KOPT-K1 (cell line): ENCODE results near the gene AASDHPPT.
A peak's percentile ranks its signal among the peaks of the same experiment; 100 is the strongest.

ENCODE experiments used
- H3K27ac ChIP-seq: fragments of 200-600 bp; sonication (generic); 2 replicates; pipeline ENCODE4 v1.5.1; 2016; ENCODE audit warnings: antibody characterized with exemption, mild to moderate bottlenecking, low read depth, low read length; ENCODE audit not compliant: poor library complexity, severe bottlenecking
- H3K36me3 ChIP-seq: fragments of 200-600 bp; sonication (generic); 2 replicates; pipeline ENCODE4 v1.5.1; 2017; ENCODE audit warnings: antibody characterized with exemption, mild to moderate bottlenecking, low read length, moderate library complexity; ENCODE audit not compliant: insufficient read depth
- H3K9me3 ChIP-seq: fragments of 200-600 bp; sonication (generic); 2 replicates; pipeline ENCODE4 v1.5.1; 2017; ENCODE audit warnings: antibody characterized with exemption, low read length, mild to moderate bottlenecking; ENCODE audit not compliant: insufficient read depth, poor library complexity, severe bottlenecking

The AASDHPPT gene

GRCh38 chr11:106070606-106071005 lies 6.9 kb upstream of the AASDHPPT start:
- Histone ChIP-seq H3K36me3 (no peaks in the 10 kb centered on the region), H3K27ac (no peak overlapping the region)

GRCh38 chr11:106072804-106073203 lies 4.7 kb upstream of the AASDHPPT start:
- no peaks in the 10 kb centered on the region for H3K36me3 ChIP-seq
- no peak overlapping the region for H3K27ac ChIP-seq
- no peaks in the 10 kb centered on the region for H3K9me3 ChIP-seq

More at GRCh38 chr11:106070606-106071005, 6.9 kb upstream of the AASDHPPT start:
- no peaks in the 10 kb centered on the region for H3K9me3 ChIP-seq

GRCh38 chr11:106076171-106076918 lies 1.1 kb upstream of the AASDHPPT start:
- Histone ChIP-seq H3K36me3 (peaks cover 21% of the 10 kb centered on the region), H3K9me3 (no peaks in the 10 kb centered on the region), H3K27ac (peak overlapping the region; percentile 60)

- peaks cover 26% of the 10 kb centered on the region for H3K36me3 ChIP-seq
- H3K9me3 ChIP-seq, result no peaks in the 10 kb centered on the region
- H3K27ac ChIP-seq, result peak within 1 kb of the TSS; percentile 92
Observed at GRCh38 chr11:106076919-106077608, 398 bp upstream of the AASDHPPT start, which contains the start of gene KBTBD3. Gene KBTBD3 (minus strand): TSS chr11:106077347. CDS start chr11:106059097, 18,250 bp downstream.

GRCh38 chr11:106082096-106082495 lies 4.6 kb downstream of the AASDHPPT start:
- no peak overlapping the region for H3K27ac ChIP-seq
- H3K36me3 ChIP-seq, result peaks cover 75% of the 10 kb centered on the region
- no peaks in the 10 kb centered on the region for H3K9me3 ChIP-seq

GRCh38 chr11:106086135-106086534 lies 8.7 kb downstream of the AASDHPPT start:
- no peaks in the 10 kb centered on the region for H3K9me3 ChIP-seq
- no peak overlapping the region for H3K27ac ChIP-seq
- peaks cover 74% of the 10 kb centered on the region for H3K36me3 ChIP-seq

- Histone ChIP-seq H3K36me3 (peaks cover 76% of the 10 kb centered on the region), H3K9me3 (no peaks in the 10 kb centered on the region), H3K27ac (no peak overlapping the region)
Observed at GRCh38 chr11:106086850-106087249, 9.4 kb downstream of the AASDHPPT start.

- H3K9me3 ChIP-seq, result no peaks in the 10 kb centered on the region
- no peak overlapping the region for H3K27ac ChIP-seq
- peaks cover 76% of the 10 kb centered on the region for H3K36me3 ChIP-seq
Observed at GRCh38 chr11:106087815-106088435, 10.5 kb downstream of the AASDHPPT start.

- Histone ChIP-seq H3K36me3 (peaks cover 76% of the 10 kb centered on the region), H3K27ac (no peak overlapping the region), H3K9me3 (no peaks in the 10 kb centered on the region)
Observed at GRCh38 chr11:106088896-106089295, 11.4 kb downstream of the AASDHPPT start.

- Histone ChIP-seq H3K36me3 (peaks cover 77% of the 10 kb centered on the region), H3K9me3 (no peaks in the 10 kb centered on the region), H3K27ac (no peak overlapping the region)
Observed at GRCh38 chr11:106091480-106092123, 14.1 kb downstream of the AASDHPPT start.

GRCh38 chr11:106092446-106092845 lies 15.0 kb downstream of the AASDHPPT start:
- Histone ChIP-seq H3K36me3 (peaks cover 80% of the 10 kb centered on the region), H3K27ac (no peak overlapping the region), H3K9me3 (no peaks in the 10 kb centered on the region)

- peaks cover 56% of the 10 kb centered on the region for H3K36me3 ChIP-seq
- no peaks in the 10 kb centered on the region for H3K9me3 ChIP-seq
- no peak overlapping the region for H3K27ac ChIP-seq
Observed at GRCh38 chr11:106098893-106099553, 21.6 kb downstream of the AASDHPPT start.

GRCh38 chr11:106101370-106101769 lies 23.9 kb downstream of the AASDHPPT start:
- Histone ChIP-seq H3K36me3 (peaks cover 32% of the 10 kb centered on the region), H3K27ac (no peak overlapping the region), H3K9me3 (no peaks in the 10 kb centered on the region)

- H3K9me3 ChIP-seq, result no peaks in the 10 kb centered on the region
- H3K27ac ChIP-seq, result no peak overlapping the region
- peaks cover 28% of the 10 kb centered on the region for H3K36me3 ChIP-seq
Observed at GRCh38 chr11:106101819-106102218, 24.4 kb downstream of the AASDHPPT start.
